Midbrain (tissue), 1 donor: Measurements from ENCODE around the gene GCDH.

Experiments
- DNase-seq: peaks from one replicate; lab custom pipeline; 2025; lab: John Stamatoyannopoulos, UW

GCDH gene

DNA sequence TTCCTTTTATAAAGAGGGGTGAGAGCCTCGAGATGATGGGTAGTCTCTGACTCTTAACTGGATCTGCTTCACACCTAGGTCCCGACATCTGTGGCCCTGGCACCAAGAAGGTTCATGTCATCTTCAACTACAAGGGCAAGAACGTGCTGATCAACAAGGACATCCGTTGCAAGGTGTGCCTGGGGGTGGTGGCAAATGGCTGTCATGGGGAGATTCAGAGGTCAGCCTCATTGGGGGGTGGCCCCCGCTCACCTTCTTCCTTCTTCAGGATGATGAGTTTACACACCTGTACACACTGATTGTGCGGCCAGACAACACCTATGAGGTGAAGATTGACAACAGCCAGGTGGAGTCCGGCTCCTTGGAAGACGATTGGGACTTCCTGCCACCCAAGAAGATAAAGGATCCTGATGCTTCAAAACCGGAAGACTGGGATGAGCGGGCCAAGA lies 49.0 kb downstream of the GCDH start:
- DNase-seq: no peak

DNA sequence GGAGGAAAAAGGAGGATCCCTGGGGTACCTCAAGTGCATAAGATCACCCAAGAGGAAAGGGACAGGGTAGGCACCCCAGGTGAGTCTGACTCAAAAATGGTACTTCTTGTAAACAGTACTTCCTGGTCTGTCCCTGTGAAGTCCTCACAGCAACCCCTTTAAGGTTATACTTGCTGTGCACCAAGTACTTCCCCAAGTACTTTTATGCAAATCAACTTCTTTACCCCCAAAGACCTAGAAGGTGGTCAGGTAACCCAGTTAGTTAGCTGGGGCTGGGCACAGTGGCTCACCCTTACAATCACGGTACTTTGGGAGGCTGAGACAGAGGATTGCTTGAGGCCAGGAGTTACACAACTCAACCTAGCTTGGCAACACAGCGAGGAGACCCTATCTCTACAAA lies 49.9 kb downstream of the GCDH start:
- no peak for DNase-seq

GRCh38 chr19:12943437-12944044 lies 52.6 kb downstream of the GCDH start:
- no peak for DNase-seq

DNA sequence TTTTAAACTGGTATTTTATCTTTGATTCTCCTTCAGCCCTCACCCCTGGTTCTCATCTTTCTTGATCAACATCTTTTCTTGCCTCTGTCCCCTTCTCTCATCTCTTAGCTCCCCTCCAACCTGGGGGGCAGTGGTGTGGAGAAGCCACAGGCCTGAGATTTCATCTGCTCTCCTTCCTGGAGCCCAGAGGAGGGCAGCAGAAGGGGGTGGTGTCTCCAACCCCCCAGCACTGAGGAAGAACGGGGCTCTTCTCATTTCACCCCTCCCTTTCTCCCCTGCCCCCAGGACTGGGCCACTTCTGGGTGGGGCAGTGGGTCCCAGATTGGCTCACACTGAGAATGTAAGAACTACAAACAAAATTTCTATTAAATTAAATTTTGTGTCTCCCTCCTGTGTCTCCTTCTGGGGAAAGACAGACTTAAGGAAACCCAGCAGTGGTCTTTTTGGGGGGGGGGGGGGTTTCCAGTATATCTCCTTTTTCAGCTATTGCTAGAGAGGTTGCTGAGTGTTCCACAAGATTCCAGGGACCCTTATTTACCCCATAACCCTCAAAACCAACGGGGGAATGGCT lies 53.2 kb downstream of the GCDH start:
- DNase-seq: no peak

DNA sequence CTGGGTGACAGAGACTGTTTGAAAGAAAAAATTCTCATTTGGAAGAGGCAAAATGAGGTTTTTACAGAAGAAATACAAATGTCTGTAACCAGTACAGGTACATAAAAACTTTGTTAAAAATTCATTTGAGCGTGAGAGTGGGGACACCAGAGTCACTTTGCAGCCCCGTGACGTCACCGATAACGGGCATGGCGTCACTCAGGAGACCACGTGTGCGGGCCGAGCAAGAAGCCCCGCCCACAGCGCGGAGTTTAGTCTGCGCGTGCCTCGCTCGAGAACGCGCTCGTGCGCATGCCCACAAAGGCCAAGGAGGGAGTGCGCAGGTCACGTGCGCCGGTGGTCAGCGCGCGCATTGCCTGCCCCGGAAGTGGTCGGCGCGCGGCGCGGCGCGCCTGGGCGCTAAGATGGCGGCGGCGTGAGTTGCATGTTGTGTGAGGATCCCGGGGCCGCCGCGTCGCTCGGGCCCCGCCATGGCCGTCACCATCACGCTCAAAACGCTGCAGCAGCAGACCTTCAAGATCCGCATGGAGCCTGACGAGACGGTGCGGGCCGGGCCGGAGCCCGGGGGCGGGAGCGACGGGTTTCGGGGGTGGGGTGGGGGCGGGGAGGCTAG lies 54.6 kb downstream of the GCDH start, which contains the start of gene RAD23A:
RAD23A (plus strand) TSS at position 384 of the 613 bp plus-strand sequence; CDS start at position 471, 87 bp downstream.
- DNase-seq: peak; percentile 89

GRCh38 chr19:12946092-12946721 lies 55.2 kb downstream of the GCDH start:
- no peak for DNase-seq

DNA sequence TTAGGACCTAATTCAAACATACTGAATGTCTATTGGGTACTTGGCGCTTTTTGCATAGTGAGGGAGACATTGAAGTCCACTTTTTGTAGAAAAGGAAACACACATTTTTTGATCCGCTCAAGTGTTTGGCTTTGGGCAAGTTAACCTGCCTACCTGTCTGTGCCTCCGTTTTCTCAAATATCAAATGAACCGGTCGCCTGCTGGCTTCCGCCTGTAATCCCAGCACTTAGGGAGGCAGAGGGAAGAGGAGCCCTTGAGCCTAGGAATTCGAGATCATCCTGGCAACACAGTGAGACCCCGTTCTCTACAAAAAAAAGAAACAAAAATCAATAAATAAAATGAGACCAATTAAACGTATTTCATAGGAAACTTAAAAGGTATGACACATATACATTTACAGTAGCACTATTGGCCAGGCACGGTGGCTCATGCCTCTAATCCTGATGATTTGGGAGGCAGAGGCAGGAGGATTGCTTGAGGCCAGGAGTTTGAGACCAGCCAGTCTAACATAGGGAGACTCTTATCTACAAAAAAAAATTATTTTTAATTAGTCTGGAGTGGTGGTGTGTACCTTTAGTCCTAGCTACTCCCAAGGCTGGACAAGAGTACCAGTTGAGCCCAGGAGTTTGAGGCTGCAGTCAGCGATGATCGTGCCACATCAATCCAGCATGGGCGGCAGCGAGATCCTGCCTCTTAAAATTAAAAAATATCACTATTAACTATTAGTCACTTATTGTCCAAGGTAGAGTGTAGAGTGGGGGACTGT lies 56.0 kb downstream of the GCDH start:
- DNase-seq: no peak

GRCh38 chr19:12947702-12948611 lies 57.0 kb downstream of the GCDH start:
- no peak for DNase-seq

- no peak for DNase-seq
These were observed 57.8 kb downstream of the GCDH start for GRCh38 chr19:12948612-12949362.
